Cortex of kidney (tissue), 1 donor: ENCODE measurements around the gene OPRL1.
"Not testable (repeated sequence)": the region's sequence is repeated elsewhere in the genome, so short reads cannot be mapped to it uniquely, and the experiment has no call there.

ENCODE experiments used
- DNase-seq: peaks from one replicate; lab custom pipeline; 2025; lab: John Stamatoyannopoulos, UW

Gene OPRL1

DNA sequence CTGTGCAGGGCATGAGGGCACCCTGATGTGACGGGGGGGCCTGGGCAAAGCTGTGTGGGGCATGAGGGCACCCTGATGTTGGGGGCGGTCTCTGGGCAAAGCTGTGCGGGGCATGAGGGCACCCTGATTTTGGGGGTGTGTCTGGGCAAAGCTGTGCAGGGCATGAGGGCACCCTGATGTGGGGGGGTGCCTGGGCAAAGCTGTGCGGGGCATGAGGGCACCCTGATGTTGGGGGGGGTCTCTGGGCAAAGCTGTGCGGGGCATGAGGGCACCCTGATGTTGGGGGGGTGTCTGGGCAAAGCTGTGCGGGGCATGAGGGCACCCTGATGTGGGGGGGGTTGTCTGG lies 37.5 kb downstream of the OPRL1 start:
- DNase-seq, result not testable (repeated sequence)

DNA sequence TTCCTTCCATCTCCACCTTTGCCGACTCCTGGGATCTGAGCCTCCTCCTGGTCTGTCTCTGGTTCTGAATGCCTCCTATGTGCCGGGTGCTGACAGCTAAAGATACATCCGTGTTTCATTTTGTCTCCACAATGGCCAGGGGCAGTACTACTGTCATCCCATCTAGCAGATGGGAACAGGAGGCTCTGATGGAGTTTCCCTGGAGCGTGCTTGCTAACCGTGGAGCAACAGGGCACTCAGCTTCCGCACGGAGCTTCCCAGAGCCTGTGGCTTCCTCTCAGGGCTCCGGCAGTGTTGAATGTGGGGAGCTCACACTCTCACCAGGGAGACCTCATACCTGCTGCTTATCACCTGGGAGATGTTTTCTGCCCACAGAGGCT lies 39.4 kb downstream of the OPRL1 start:
- no peak for DNase-seq

GRCh38 chr20:64119681-64120341 lies 39.9 kb downstream of the OPRL1 start:
- DNase-seq, result no peak

- no peak for DNase-seq
Measured at GRCh38 chr20:64121586-64121985, 41.7 kb downstream of the OPRL1 start.

DNA sequence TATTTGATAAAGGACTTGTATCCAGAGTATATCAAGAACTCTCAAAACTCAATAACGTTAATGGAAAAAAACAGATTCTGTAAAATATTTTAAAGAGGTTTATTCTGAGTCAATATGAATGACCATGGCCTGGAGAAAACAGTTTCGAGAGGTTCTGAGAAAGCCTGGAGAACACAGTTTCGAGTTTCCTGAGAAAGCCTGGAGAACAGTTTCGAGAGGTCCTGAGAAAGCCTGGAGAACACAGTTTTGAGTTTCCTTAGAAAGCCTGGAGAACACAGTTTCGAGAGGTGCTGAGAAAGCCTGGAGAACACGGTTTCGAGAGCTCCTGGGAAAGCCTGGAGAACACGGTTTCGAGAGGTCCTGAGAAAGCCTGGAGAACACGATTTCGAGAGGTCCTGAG lies 43.0 kb downstream of the OPRL1 start:
- DNase-seq, result not testable (repeated sequence)

- not testable (repeated sequence) for DNase-seq
Measured at GRCh38 chr20:64123517-64123916, 43.6 kb downstream of the OPRL1 start.

DNA sequence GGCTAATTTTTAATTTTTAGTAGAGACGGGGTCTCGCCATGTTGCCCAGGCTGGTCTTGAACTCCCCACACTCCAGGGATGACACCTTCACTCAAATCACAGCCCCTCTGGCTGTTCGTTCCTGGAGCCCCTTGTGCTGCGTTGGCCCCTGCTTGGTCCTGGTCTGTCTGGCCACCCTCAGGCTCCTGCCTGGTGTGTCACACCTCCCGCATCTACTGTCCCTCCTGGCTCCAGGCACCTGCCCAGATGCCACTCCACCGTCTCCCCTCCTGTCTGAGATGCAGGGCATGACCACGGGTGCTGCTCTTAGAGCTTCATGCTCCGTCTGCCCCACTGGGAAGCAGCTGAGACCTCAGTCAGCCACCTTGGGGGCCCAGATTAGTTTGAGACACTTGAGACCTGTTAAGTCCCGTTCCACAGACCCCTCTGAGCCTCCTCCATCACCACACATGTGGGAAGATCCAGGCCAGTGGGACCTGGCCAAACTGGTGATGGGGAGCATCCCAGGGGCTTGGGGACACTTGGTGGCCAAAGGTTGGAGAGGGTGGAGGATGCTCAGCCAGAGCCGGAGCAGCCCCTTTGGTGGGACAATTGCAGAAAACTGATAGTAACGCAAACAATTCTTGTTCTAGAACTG lies 49.4 kb downstream of the OPRL1 start:
- no peak for DNase-seq

- no peak for DNase-seq
Measured at GRCh38 chr20:64130271-64130670, 50.4 kb downstream of the OPRL1 start.

DNA sequence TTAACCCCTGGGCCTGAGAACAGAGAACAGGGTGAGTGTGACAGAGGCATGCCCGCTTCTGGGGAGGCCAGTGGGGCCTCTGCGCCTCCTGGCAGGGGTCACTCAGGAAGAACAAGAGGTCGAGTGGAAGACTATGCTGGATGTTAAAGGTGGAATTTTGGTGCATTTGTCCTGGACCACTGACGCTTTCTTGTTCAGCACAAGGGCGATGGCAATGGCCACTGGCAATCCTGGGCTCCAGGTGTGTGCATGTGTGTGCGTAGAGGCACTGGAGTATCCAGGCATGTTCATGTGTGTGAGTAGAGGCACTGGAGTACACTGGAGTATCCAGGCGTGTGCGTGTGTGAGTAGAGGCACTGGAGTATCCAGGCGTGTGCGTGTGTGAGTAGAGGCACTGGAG lies 51.0 kb downstream of the OPRL1 start:
- no peak for DNase-seq

GRCh38 chr20:64131406-64131805 lies 51.5 kb downstream of the OPRL1 start:
- DNase-seq, result no peak

- no peak for DNase-seq
Measured at GRCh38 chr20:64133951-64134407, 54.1 kb downstream of the OPRL1 start.

DNA sequence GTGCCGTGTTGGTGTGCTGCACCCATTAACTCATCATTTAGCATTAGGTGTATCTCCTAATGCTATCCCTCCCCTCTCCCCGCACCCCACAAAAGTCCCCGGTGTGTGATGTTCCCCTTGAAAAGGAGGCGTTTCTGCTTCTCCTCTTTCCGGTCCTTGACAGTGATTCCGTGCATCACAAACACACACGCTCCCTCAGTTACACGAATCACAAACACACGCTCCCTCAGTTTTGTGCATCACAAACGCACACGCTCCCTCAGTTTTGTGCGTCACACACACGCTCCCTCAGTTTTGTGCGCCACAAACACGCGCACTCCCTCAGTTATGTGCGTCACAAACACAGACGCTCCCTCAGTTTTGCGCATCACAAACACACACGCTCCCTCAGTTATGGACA lies 54.9 kb downstream of the OPRL1 start:
- DNase-seq, result not testable (repeated sequence)

DNA sequence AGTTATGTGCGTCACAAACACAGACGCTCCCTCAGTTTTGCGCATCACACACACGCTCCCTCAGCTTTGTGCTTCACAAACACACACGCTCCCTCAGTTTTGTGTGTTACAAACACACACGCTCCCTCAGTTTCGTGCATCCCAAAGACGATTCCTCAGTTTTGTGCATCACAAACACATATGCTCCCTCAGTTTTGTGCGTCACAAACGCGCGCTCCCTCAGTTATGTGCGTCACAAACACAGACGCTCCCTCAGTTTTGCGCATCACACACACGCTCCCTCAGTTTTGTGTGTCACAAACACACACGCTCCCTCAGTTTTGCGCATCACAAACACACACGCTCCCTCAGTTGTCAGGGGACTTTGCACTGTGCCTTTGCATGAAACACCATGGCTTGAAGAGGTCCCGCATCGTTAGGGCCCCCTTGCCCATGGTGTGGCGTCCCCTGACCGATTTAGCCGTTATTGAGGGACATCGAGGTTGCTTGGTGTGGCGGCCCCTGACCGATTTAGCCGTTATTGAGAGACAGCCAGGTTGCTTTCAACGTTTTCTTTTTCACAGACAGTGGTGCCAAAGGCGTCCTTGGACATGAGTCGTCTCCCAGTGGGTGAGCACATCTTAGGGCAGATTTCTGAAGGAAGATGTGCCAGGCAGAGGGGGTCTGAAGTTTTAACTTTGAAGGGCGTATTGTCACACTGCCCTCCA lies 56.3 kb downstream of the OPRL1 start:
- DNase-seq, result no peak

DNA sequence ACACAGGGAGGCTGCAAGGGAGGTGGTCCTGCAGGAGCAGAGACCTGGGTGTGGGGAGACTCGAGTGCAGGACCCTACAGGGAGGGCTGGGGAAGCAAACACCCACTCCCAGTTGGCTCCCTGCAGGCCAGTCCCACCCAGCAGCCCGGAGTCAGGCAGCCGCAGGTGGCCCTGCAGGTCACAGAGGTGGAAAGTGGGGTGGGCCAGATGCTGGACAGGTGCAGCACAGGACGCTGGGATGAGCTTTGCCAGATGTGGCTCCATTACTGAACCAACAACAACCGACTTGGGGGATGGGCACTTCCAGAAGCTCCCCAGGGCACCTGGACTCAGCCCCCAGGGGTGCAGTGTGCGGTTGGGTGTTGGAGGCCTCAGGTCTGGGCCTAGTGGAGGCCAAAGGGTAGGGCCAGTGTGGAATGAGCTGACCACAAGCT lies 57.7 kb downstream of the OPRL1 start:
- no peak for DNase-seq

- DNase-seq, result no peak
Measured at GRCh38 chr20:64138276-64138815, 58.5 kb downstream of the OPRL1 start.

GRCh38 chr20:64139199-64140060 lies 59.5 kb downstream of the OPRL1 start:
- no peak for DNase-seq

GRCh38 chr20:64140061-64140931 lies 60.4 kb downstream of the OPRL1 start:
- no peak for DNase-seq

GRCh38 chr20:64140956-64141355 lies 61.1 kb downstream of the OPRL1 start:
- DNase-seq, result no peak

GRCh38 chr20:64142590-64142989 lies 62.7 kb downstream of the OPRL1 start:
- no peak for DNase-seq

GRCh38 chr20:64143018-64143801 lies 63.3 kb downstream of the OPRL1 start:
- DNase-seq, result no peak
